NCI-H1092 treated with DMSO at 0.1 percent for 48 hours (cell line): ENCODE measurements around the gene ADD1.
"Not testable (repeated sequence)": the region's sequence is repeated elsewhere in the genome, so short reads cannot be mapped to it uniquely, and the experiment has no call there.

Experiments used
- DNase-seq: peaks from one replicate; lab custom pipeline; 2025; lab: John Stamatoyannopoulos, UW

The ADD1 gene

GRCh38 chr4:2886622-2887021 lies 43.0 kb downstream of the ADD1 start:
- no peak for DNase-seq

- DNase-seq: no peak
Measured at GRCh38 chr4:2887343-2887742, 43.7 kb downstream of the ADD1 start.

- no peak for DNase-seq
Measured at GRCh38 chr4:2888886-2889285, 45.2 kb downstream of the ADD1 start.

- DNase-seq: no peak
Measured at GRCh38 chr4:2891294-2891693, 47.6 kb downstream of the ADD1 start.

GRCh38 chr4:2893772-2894171 lies 50.1 kb downstream of the ADD1 start:
- DNase-seq: no peak

GRCh38 chr4:2898001-2898400 lies 54.4 kb downstream of the ADD1 start:
- no peak for DNase-seq

- no peak for DNase-seq
Measured at GRCh38 chr4:2900741-2901140, 57.1 kb downstream of the ADD1 start.

GRCh38 chr4:2901186-2901585 lies 57.5 kb downstream of the ADD1 start:
- no peak for DNase-seq

- DNase-seq: no peak
Measured at GRCh38 chr4:2902126-2902525, 58.5 kb downstream of the ADD1 start.

- DNase-seq: no peak
Measured at GRCh38 chr4:2905544-2905943, 61.9 kb downstream of the ADD1 start.

GRCh38 chr4:2906218-2906617 lies 62.6 kb downstream of the ADD1 start:
- DNase-seq: no peak

GRCh38 chr4:2907226-2907625 lies 63.6 kb downstream of the ADD1 start:
- no peak for DNase-seq

- DNase-seq: no peak
Measured at GRCh38 chr4:2907706-2908293, 64.2 kb downstream of the ADD1 start.

- no peak for DNase-seq
Measured at GRCh38 chr4:2908686-2909085, 65.0 kb downstream of the ADD1 start.

- DNase-seq: no peak
Measured at GRCh38 chr4:2909583-2909982, 65.9 kb downstream of the ADD1 start.

GRCh38 chr4:2910409-2910808 lies 66.8 kb downstream of the ADD1 start:
- DNase-seq: no peak

GRCh38 chr4:2911868-2912267 lies 68.2 kb downstream of the ADD1 start:
- DNase-seq: no peak

GRCh38 chr4:2913168-2913567 lies 69.5 kb downstream of the ADD1 start:
- peak; percentile 39 for DNase-seq

GRCh38 chr4:2914256-2915126 lies 70.8 kb downstream of the ADD1 start:
- no peak for DNase-seq

GRCh38 chr4:2915789-2916188 lies 72.1 kb downstream of the ADD1 start:
- no peak for DNase-seq

GRCh38 chr4:2916696-2917095 lies 73.1 kb downstream of the ADD1 start:
- DNase-seq: not testable (repeated sequence)

GRCh38 chr4:2918300-2918699 lies 74.7 kb downstream of the ADD1 start:
- not testable (repeated sequence) for DNase-seq

GRCh38 chr4:2918714-2919113 lies 75.1 kb downstream of the ADD1 start:
- not testable (repeated sequence) for DNase-seq
